Measurements from ENCODE around the gene GSTT2.
"Not testable (repeated sequence)": the region's sequence is repeated elsewhere in the genome, so short reads cannot be mapped to it uniquely, and the experiment has no call there.

- not testable (repeated sequence) for TF ChIP-seq ARNTL (CRISPR knock-in tag; IDR thresholded peaks at IDR 0.05; ENCODE audit: borderline replicate concordance, low read depth); TCF4 (CRISPR knock-in tag; IDR thresholded peaks at IDR 0.05; ENCODE audit: borderline replicate concordance); GLIS3 (CRISPR knock-in tag; IDR thresholded peaks at IDR 0.05); OSR1 (CRISPR knock-in tag; IDR thresholded peaks at IDR 0.05); ZFP30 (CRISPR knock-in tag; IDR thresholded peaks at IDR 0.05); PATZ1 (CRISPR knock-in tag; IDR thresholded peaks at IDR 0.05; ENCODE audit: borderline replicate concordance)
- TF ChIP-seq, protein P1, sequence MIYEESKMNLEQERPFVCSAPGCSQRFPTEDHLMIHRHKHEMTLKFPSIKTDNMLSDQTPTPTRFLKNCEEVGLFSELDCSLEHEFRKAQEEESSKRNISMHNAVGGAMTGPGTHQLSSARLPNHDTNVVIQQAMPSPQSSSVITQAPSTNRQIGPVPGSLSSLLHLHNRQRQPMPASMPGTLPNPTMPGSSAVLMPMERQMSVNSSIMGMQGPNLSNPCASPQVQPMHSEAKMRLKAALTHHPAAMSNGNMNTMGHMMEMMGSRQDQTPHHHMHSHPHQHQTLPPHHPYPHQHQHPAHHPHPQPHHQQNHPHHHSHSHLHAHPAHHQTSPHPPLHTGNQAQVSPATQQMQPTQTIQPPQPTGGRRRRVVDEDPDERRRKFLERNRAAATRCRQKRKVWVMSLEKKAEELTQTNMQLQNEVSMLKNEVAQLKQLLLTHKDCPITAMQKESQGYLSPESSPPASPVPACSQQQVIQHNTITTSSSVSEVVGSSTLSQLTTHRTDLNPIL (CRISPR knock-in tag; IDR thresholded peaks at IDR 0.05; ENCODE audit: low read depth), result not testable (repeated sequence)
Observed at GRCh38 chr22:23979557-23980240, at the start of gene GSTT2.
